Measurements from ENCODE around the gene CCBE1. TPM values are rescaled to one million over a fixed set of nuclear protein-coding genes. Genes with fewer than 3 reads are reported as not detected.

CCBE1 gene
- total and polyA plus RNA-seq, 9 of the 15 experiments (the other 6 are each of a cell fraction or from before 2014, with no cell fraction given), result 0.20 TPM; not detected in 8

- BruUV-seq (replicated peaks), result no TSS peak
- Histone ChIP-seq H3K9me3 (replicated peaks; ENCODE audit: control insufficient read depth, insufficient read depth, low read depth, low read length) (no peaks in the 10 kb centered on the region), H3K4me2 (ENCODE audit: insufficient read depth, low read length) (no peak overlapping the region), H4K20me1 (replicated peaks; ENCODE audit: control insufficient read depth, insufficient read depth, low read length) (no peaks in the 10 kb centered on the region), H3K79me2 (ENCODE audit: control insufficient read depth, insufficient read depth, low read length) (no peaks in the 10 kb centered on the region), H3K27ac (ENCODE audit: extremely low read depth, low read depth, low read length) (no peak overlapping the region), H3K9ac (ENCODE audit: insufficient read depth in 1 of 2, low read depth in 2 of 2, low read length in 2 of 2) (no peak overlapping the region), H3K4me1 (replicated peaks in 1 of 2; ENCODE audit: control insufficient read depth in 2 of 2, insufficient read depth in 2 of 2, low read length in 2 of 2) (no peaks in the 10 kb centered on the region), H3K4me3 (no peak overlapping the region), H3K27me3 (ENCODE audit: control insufficient read depth in 2 of 2, insufficient read depth in 2 of 2, low read length in 2 of 2) (no peaks in the 10 kb centered on the region), H3K9me1 (ENCODE audit: control insufficient read depth, insufficient read depth, low read length) (no peaks in the 10 kb centered on the region), H3K36me3 (ENCODE audit: control insufficient read depth, insufficient read depth, low read length) (no peaks in the 10 kb centered on the region), H2AFZ (ENCODE audit: low read depth, low read length) (no peak overlapping the region)
- POLR2A ChIA-PET, result no interaction called here
- FAIRE-seq, result no peak
- CTCF ChIA-PET (ENCODE audit: low intra/inter-chr PET ratio), result no interaction called here
- no peak for TF ChIP-seq CREB3L1 (IDR thresholded peaks at IDR 0.05; ENCODE audit: borderline replicate concordance, low read depth)
- no peak for TF ChIP-seq TCFL5 (CRISPR knock-in tag; conservative IDR thresholded peaks at IDR 0.05)
- TF ChIP-seq SNAPC5 (CRISPR knock-in tag; IDR thresholded peaks at IDR 0.05), result no peak
- no peak for TF ChIP-seq PPARD (CRISPR knock-in tag; IDR thresholded peaks at IDR 0.05)
- TF ChIP-seq MAFG (tag; conservative IDR thresholded peaks at IDR 0.05), result no peak
- DNase-seq (ENCODE audit: extremely low read depth in 1 of 4, low spot score in 3 of 4), result no peak
- intact Hi-C loops (cut with micrococcal nuclease), result no loop called here
- ATAC-seq, result no peak
- in situ Hi-C loops (cut with MboI), result no loop called here
- WGBS (ENCODE audit: insufficient coverage, low coverage, missing lambda C conversion rate), result 2% methylated on average over 12 of the region's 13 CpGs
These were observed 90.8 kb downstream of the CCBE1 start for GRCh38 chr18:59606193-59607077.
